Suppressor macrophage treated with lipopolysaccharide for 1 hour (primary cell): ENCODE results near the gene MS4A15.

Experiments used
- DNase-seq, 3 donors: peaks; one replicate each; pipeline ENCODE4 v3.0.0-alpha.2; 2020 to 2022

Gene MS4A15

GRCh38 chr11:60757231-60757800, 649 bp downstream of the MS4A15 start:
- no peak for DNase-seq

DNA sequence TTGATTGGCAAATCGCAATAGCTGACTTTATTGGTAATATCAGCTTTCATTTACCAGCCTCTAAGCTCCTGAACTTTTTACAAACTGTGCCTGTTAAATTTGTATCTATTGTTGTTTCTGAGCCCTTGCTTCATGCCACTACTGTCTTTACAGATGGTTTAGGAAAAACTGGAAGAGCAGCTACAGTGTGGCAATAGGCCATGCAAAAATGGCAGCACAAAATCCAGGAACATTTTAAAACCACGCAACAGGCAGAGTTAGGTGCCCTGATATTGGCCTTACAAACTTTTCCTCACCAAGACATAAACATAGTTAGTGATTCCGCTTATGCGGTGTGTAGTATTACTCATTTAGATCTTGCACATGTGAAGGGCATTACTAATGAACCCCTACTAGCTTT, 2.0 kb downstream of the MS4A15 start:
- peak in 1 of 3 donors; percentile 19 for DNase-seq

DNA sequence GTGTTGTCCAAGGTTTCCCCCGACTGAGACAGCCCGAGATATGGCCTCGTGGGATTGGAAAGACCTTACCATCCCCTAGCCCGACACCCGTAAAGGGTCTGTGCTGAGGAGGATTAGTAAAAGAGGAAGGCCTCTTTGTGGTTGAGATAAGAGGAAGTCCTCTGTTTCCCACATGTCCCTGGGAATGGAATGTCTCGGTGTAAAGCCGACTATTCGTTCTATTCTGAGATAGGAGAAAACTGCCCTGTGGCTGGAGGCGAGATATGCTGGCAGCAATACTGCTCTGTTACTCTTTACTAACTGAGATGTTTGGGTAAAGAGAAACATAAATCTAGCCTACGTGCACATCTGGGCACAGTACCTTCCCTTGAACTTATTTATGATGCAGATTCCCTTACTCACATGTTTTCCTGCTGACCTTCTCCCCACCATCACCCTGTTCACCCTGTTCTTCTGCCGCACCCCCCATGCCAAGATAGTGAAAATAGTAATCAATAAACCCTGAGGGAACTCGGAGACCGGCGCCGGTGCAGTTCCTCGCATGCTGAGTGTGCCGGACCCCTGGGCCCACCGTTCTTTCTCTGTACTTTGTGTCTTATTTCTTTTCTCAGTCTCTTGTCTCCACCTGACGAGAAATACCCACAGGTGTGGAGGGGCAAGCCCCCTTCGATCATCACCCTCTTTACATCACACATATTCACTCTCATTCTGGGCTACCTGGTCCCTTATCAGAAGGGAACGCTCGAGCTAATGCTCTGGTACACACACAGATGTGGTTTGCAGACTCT, 3.0 kb downstream of the MS4A15 start:
- peak; percentile 38 to 45 (median 45) for DNase-seq

DNA sequence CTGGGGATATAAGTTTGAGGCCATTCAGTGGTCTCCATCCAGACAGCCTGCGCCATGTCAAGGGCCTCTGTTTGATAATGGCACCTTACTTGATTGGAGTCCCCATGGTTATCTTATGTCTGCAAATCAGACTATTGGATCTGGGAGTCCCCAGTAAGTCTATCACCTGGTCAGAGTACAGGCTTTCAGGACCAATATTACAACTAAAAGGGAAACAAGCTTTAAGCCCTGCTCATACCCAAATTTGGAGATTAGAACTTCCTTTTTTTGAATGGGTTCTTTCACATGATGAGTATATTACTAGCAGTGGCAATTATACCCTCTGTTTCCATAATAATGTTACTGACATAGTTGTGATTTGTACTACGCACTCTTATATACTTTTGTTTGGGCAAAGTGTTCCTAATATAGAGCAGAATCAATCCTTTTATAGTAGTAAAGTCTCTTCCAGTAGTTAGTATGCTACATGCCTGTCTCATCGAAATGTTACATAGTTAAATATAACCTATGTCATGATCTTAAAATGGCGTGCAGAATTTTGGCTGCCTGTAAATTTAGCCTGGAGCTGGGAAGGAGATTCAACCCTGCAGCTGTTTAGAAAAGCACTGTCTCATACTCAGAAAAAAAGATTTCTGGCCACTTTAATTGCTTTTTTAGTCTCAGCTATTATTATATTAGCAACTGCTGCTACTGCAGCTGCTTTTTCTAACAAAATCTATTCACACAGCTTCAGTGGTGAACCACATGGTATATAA, 4.9 kb downstream of the MS4A15 start:
- peak in 2 of 3 donors; percentile 27 to 34 for DNase-seq

DNA sequence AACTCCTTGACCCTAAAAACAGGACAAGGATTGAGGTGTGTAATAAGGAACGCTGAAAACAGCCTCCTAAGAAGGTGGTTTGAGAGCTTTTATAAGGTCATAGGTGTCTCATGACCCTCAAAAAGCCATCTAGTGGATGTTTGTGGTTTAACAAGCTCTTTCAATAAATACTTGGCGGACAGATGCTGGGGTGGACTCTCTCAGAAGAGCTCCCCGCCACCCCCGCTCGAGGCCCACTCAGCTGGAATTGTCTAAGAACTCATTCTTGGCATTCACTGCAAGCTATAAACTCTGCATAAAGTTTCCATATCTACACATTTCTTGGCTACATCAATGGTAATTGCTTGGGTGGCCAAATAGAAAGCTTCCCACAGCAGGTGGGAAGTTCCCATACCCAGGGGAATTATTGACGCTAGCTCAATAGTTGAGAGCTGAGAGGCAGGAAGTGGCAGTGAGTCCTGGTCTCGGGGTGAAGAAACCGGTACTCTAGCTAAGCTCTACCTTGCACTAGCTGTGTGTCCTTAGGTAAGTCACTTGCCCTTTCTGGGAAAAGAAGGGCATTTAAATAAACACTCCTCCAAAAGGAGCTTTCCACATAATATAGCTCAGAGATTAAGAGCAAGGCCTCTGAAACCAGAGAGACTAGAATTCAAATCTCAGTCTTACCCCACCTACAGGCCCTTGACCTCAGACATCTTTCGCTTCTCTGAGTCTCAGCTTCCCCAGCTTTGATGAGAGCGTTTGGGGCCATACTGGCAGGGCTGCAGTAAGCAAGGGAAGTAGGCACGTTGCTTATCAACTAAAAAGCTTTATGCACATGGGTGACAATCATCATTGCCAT, 6.4 kb downstream of the MS4A15 start:
- peak; percentile 23 to 29 (median 28) for DNase-seq

DNA sequence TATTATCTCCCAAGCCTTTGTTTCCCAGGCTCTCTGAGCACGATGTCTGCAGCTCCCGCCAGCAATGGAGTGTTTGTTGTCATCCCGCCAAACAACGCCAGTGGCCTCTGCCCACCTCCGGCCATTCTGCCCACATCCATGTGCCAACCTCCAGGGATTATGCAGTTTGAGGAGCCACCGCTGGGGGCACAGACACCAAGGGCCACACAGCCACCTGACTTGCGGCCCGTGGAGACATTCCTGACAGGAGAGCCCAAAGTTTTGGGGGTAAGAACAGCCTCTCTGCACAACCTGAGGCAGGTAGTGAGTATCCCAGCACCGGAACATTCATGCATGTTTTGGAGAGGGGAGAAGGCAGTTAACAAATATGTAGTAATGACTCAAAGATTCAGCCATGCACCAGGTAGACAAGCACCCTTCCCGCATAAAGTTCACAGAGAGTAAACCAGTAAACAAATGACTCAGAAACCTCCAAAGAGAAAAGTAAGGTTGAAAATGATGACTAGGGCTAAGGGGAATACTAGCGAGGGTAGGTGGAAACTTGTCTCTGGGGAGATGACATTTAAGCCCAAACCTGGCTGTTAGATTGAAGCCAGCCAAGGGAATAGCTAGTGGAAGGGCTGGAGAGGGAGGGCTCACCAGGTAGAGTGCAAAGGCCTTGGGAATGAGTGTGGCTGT, 7.2 kb downstream of the MS4A15 start:
- DNase-seq, result no peak

DNA sequence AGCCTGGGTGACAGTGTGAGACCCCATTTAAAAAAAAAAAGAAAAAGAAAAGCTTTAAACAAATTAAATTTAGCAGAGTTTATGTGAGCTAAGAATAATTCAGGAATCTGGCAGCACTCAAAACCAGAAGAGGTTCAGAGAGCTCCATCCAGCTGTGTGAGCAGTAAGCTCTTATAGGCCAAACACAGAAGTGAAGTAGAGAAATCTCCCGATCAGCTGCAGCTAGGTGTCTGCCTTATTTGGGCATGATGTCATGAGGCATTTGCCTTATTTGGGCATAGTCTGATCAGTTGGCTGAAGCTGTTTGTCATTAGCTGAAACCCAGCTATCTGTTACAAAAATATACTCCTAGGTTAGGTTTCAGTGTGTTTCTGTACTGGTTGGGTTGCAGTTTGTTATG, 8.2 kb downstream of the MS4A15 start:
- no peak for DNase-seq

- no peak for DNase-seq
These were observed 8.7 kb downstream of the MS4A15 start for GRCh38 chr11:60765355-60765754.

DNA sequence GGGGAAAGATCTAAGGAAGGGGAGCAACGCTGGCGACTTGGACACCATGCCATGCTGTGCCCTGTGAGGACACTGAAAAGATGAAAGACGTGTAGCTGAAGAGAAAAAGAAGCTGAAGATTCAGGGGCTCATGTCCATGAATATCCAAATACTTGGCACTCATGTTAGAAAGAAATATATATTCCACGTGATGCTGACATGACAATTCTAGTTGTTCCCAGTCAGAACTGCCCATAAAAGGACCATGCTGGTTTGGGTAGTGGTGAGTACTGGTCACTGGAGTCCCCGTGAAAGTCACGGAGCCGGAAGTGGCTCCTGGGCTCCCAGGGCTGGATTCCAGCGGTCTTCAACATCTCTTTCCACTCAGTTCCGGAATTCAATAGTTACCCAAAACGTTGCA, 9.9 kb downstream of the MS4A15 start:
- no peak for DNase-seq

- peak in 2 of 3 donors; percentile 23 to 38 for DNase-seq
These were observed 10.7 kb downstream of the MS4A15 start for GRCh38 chr11:60767388-60767811.

GRCh38 chr11:60768202-60768601, 11.5 kb downstream of the MS4A15 start:
- no peak for DNase-seq

- DNase-seq, result no peak
These were observed 12.6 kb downstream of the MS4A15 start for GRCh38 chr11:60769273-60769672.

- DNase-seq, result no peak
These were observed 13.1 kb downstream of the MS4A15 start for GRCh38 chr11:60769811-60770210.

- DNase-seq, result no peak
These were observed 14.5 kb downstream of the MS4A15 start for GRCh38 chr11:60771146-60771545.

- no peak for DNase-seq
These were observed 15.3 kb downstream of the MS4A15 start for GRCh38 chr11:60771879-60772525.

GRCh38 chr11:60772666-60773065, 16.0 kb downstream of the MS4A15 start:
- DNase-seq, result no peak

- DNase-seq, result no peak
These were observed 18.1 kb downstream of the MS4A15 start for GRCh38 chr11:60774726-60775125.

DNA sequence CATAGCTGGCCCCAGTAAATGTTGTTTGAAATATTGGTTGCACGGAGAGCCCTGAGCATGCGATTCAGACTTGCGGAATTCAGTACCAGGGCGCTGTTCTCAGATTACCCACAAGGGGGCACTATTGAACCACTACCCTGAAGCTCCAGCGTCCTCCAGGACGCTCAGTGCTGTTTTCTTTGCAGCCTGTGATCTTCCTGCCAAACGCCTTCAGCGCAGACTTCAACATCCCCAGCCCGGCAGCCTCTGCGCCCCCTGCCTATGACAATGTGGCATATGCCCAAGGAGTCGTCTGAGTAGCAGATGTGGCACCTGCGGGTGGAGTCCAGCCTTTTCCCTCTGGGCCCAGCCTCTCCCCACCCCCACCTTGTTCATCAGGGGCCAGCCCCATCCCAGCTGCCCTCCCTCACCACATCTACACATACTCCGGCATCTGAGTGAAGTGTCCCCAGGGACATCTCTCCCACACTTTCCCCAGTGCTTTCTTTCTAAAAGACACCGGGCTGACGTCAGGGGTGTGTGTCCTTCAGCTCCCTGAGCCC, 18.8 kb downstream of the MS4A15 start:
- DNase-seq, result peak; percentile 83 to 90 (median 86)

- no peak for DNase-seq
These were observed 19.5 kb downstream of the MS4A15 start for GRCh38 chr11:60776167-60776566.

DNA sequence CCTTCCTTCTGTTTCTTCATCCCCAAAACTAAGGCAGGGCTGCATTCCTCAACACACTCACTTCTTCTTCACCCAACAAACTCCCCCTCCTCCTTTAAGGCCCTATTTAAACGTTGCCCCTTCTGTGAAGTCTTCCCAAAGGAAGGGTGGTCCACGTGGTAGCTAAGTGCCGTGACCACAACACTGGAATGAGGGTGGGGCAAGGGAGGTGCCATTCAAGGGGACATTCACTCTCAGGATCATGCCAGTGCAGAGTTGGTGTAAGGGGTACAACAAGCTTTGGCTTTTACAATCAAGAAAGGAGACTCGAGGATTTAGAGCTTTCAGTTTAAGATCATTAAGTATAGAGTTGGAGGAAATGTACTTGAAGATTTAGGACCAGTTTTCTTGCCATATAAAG, 20.4 kb downstream of the MS4A15 start:
- DNase-seq, result no peak

DNA sequence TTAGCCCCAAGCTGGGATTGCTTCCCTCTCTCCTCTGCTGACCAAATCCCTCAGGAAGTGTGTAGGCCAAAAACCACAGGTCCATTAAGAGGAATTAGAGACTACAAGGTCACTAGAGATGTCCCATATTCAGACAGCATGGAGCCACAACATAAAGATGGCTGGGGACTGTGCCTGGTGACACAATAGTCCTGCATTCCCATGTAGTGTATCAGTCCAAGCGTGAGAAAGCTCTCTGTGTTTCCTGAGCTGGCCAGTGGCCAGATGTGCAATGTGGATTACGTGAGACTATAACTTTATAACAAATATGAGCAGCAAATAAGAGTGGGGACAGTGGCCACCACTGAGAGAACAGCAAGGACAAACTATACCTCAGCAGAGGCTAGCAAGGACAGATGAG, 20.9 kb downstream of the MS4A15 start:
- DNase-seq, result no peak
